Smooth muscle cell of the pulmonary artery (primary cell): ENCODE measurements around the gene SNX14. TPM values are rescaled to one million over a fixed set of nuclear protein-coding genes. Genes with fewer than 3 reads are reported as not detected.

Experiments used
- total RNA-seq: library from RNA; depleted of rRNA; stranded (reverse); fragments of >200 nt; gene quantifications from 2 replicates; pipeline ENCODE4 v1.2.3, GENCODE V29; 2014

Gene SNX14
- 94.9 and 100 TPM in 2 replicates for total RNA-seq

GRCh38 chr6:85593438-85594196 is at the start of gene SNX14:
Gene SNX14, minus strand, starts transcription at chr6:85593858. Its CDS starts 140 bp downstream, at chr6:85593718.

GRCh38 chr6:85642774-85643536 is 49.3 kb upstream of the SNX14 start, which contains the start of gene SYNCRIP:
Gene SYNCRIP, minus strand, starts transcription at chr6:85642886. Its CDS starts 1,447 bp downstream, at chr6:85641439.

Other genes starting within 250 kb of the SNX14 start
- gene NT5E, start 143.8 kb downstream of the SNX14 start, total RNA-seq, result 593 and 667 TPM in 2 replicates
- gene SYNCRIP, start 49.0 kb upstream of the SNX14 start, total RNA-seq, result 59.2 and 61.3 TPM in 2 replicates